HepG2 (cell line): ENCODE measurements around the gene FOXL3.

ENCODE experiments used
- ATF7 ChIP-seq, 2 experiments: fragments of 450-650 bp in 1 of 2; sonication (generic) in 1 of 2; formaldehyde crosslinking in 1 of 2; IDR thresholded peaks; 2 replicates each; pipeline versions ENCODE4 v1.4.0 to v1.6.1; 2016 to 2020; ENCODE audit warnings: antibody characterized with exemption in 1 of 2, mild to moderate bottlenecking in 1 of 2, missing genetic modification reagents in 1 of 2
- CEBPB ChIP-seq: IDR thresholded peaks from 2 replicates; pipeline ENCODE4 v1.6.1; 2011; ENCODE audit warnings: low read depth, low read length, improper control_type of control experiment, borderline replicate concordance
- ETV6 ChIP-seq: sonication (generic); formaldehyde crosslinking; conservative IDR thresholded peaks from 2 replicates; pipeline ENCODE4 v1.4.0; 2020; ENCODE audit warnings: missing genetic modification reagents
- NFYC ChIP-seq: IDR thresholded peaks from 2 replicates; pipeline ENCODE4 v1.6.1; 2016; ENCODE audit warnings: missing genetic modification reagents, missing compliant biosample characterization
- TF ChIP-seq, protein P1 (sequence below): sonication (generic); formaldehyde crosslinking; IDR thresholded peaks from 2 replicates; pipeline ENCODE4 v1.5.0; 2020; ENCODE audit warnings: mild to moderate bottlenecking, missing genetic modification reagents, moderate library complexity
- TF ChIP-seq, protein P2 (sequence below): sonication (generic); formaldehyde crosslinking; IDR thresholded peaks from 2 replicates; pipeline ENCODE4 v1.4.0; 2020; ENCODE audit warnings: missing genetic modification reagents, borderline replicate concordance
- TF ChIP-seq, protein P3 (sequence below): sonication (generic); formaldehyde crosslinking; IDR thresholded peaks from 2 replicates; pipeline ENCODE4 v1.4.0; 2020; ENCODE audit warnings: missing genetic modification reagents, mild to moderate bottlenecking, borderline replicate concordance
- TF ChIP-seq, protein P4 (sequence below): sonication (generic); formaldehyde crosslinking; IDR thresholded peaks from 2 replicates; pipeline ENCODE4 v1.4.0; 2020; ENCODE audit warnings: mild to moderate bottlenecking, missing genetic modification reagents
- TF ChIP-seq, protein P5 (sequence below): sonication (generic); formaldehyde crosslinking; IDR thresholded peaks from 2 replicates; pipeline ENCODE4 v1.9.0; 2021; ENCODE audit warnings: mild to moderate bottlenecking, missing genetic modification reagents
- TF ChIP-seq, protein P6 (sequence below): sonication (generic); formaldehyde crosslinking; IDR thresholded peaks from 2 replicates; pipeline ENCODE4 v1.4.0; 2020; ENCODE audit warnings: mild to moderate bottlenecking, missing genetic modification reagents

DNA sequence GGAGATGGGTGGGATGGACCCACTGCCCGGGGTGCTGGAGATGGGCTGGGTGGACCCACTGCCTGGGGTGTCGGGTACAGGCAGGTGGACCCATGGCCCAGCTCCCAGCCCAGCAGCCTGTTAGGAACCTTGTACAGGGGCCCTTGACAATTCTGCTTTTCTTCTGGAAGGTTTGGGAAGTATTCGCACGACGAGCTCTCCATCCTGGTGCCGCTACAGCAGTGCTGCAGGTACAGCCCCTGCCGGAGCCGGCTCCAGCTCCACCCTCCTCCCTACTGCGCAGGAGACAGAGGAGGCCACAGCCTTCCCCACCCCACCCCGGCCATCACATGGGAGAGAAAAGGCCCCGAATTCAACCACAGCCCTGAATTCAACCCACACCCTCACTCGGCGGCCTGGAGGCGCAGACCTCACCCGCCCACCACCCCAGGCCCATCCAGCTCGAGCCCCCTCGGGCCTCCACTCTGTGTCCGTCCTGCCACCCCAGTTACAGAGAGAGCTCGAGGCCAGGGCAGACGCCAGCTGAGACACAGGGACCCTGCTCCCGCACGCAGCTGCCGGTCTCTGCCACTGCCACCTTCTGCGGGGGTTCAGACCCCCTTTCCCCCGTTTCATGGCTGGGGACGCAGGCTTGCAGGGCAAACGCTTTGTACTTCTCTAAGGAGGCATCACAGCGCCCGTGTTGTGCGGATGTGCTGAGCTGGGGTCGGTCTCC lies 31.3 kb upstream of the FOXL3 start:
- no peak for TF ChIP-seq ATF7 (IDR thresholded peaks at IDR 0.05)
- TF ChIP-seq ATF7 (CRISPR knock-in tag; IDR thresholded peaks at IDR 0.05): no peak
- TF ChIP-seq, protein P1, sequence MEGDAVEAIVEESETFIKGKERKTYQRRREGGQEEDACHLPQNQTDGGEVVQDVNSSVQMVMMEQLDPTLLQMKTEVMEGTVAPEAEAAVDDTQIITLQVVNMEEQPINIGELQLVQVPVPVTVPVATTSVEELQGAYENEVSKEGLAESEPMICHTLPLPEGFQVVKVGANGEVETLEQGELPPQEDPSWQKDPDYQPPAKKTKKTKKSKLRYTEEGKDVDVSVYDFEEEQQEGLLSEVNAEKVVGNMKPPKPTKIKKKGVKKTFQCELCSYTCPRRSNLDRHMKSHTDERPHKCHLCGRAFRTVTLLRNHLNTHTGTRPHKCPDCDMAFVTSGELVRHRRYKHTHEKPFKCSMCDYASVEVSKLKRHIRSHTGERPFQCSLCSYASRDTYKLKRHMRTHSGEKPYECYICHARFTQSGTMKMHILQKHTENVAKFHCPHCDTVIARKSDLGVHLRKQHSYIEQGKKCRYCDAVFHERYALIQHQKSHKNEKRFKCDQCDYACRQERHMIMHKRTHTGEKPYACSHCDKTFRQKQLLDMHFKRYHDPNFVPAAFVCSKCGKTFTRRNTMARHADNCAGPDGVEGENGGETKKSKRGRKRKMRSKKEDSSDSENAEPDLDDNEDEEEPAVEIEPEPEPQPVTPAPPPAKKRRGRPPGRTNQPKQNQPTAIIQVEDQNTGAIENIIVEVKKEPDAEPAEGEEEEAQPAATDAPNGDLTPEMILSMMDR: no peak
- TF ChIP-seq, protein P2, sequence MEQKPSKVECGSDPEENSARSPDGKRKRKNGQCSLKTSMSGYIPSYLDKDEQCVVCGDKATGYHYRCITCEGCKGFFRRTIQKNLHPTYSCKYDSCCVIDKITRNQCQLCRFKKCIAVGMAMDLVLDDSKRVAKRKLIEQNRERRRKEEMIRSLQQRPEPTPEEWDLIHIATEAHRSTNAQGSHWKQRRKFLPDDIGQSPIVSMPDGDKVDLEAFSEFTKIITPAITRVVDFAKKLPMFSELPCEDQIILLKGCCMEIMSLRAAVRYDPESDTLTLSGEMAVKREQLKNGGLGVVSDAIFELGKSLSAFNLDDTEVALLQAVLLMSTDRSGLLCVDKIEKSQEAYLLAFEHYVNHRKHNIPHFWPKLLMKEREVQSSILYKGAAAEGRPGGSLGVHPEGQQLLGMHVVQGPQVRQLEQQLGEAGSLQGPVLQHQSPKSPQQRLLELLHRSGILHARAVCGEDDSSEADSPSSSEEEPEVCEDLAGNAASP (CRISPR knock-in tag): no peak
- TF ChIP-seq, protein P3, sequence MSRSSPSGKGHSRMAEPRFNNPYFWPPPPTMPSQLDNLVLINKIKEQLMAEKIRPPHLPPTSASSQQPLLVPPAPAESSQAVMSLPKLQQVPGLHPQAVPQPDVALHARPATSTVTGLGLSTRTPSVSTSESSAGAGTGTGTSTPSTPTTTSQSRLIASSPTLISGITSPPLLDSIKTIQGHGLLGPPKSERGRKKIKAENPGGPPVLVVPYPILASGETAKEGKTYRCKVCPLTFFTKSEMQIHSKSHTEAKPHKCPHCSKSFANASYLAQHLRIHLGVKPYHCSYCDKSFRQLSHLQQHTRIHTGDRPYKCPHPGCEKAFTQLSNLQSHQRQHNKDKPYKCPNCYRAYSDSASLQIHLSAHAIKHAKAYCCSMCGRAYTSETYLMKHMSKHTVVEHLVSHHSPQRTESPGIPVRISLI (CRISPR knock-in tag): no peak
- TF ChIP-seq, protein P4, sequence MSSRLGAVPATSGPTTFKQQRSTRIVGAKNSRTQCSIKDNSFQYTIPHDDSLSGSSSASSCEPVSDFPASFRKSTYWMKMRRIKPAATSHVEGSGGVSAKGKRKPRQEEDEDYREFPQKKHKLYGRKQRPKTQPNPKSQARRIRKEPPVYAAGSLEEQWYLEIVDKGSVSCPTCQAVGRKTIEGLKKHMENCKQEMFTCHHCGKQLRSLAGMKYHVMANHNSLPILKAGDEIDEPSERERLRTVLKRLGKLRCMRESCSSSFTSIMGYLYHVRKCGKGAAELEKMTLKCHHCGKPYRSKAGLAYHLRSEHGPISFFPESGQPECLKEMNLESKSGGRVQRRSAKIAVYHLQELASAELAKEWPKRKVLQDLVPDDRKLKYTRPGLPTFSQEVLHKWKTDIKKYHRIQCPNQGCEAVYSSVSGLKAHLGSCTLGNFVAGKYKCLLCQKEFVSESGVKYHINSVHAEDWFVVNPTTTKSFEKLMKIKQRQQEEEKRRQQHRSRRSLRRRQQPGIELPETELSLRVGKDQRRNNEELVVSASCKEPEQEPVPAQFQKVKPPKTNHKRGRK (CRISPR knock-in tag): no peak
- TF ChIP-seq, protein P5, sequence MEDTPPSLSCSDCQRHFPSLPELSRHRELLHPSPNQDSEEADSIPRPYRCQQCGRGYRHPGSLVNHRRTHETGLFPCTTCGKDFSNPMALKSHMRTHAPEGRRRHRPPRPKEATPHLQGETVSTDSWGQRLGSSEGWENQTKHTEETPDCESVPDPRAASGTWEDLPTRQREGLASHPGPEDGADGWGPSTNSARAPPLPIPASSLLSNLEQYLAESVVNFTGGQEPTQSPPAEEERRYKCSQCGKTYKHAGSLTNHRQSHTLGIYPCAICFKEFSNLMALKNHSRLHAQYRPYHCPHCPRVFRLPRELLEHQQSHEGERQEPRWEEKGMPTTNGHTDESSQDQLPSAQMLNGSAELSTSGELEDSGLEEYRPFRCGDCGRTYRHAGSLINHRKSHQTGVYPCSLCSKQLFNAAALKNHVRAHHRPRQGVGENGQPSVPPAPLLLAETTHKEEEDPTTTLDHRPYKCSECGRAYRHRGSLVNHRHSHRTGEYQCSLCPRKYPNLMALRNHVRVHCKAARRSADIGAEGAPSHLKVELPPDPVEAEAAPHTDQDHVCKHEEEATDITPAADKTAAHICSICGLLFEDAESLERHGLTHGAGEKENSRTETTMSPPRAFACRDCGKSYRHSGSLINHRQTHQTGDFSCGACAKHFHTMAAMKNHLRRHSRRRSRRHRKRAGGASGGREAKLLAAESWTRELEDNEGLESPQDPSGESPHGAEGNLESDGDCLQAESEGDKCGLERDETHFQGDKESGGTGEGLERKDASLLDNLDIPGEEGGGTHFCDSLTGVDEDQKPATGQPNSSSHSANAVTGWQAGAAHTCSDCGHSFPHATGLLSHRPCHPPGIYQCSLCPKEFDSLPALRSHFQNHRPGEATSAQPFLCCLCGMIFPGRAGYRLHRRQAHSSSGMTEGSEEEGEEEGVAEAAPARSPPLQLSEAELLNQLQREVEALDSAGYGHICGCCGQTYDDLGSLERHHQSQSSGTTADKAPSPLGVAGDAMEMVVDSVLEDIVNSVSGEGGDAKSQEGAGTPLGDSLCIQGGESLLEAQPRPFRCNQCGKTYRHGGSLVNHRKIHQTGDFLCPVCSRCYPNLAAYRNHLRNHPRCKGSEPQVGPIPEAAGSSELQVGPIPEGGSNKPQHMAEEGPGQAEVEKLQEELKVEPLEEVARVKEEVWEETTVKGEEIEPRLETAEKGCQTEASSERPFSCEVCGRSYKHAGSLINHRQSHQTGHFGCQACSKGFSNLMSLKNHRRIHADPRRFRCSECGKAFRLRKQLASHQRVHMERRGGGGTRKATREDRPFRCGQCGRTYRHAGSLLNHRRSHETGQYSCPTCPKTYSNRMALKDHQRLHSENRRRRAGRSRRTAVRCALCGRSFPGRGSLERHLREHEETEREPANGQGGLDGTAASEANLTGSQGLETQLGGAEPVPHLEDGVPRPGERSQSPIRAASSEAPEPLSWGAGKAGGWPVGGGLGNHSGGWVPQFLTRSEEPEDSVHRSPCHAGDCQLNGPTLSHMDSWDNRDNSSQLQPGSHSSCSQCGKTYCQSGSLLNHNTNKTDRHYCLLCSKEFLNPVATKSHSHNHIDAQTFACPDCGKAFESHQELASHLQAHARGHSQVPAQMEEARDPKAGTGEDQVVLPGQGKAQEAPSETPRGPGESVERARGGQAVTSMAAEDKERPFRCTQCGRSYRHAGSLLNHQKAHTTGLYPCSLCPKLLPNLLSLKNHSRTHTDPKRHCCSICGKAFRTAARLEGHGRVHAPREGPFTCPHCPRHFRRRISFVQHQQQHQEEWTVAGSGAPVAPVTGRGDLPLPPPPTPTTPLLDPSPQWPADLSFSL: no peak
- TF ChIP-seq NFYC (CRISPR knock-in tag): no peak
- TF ChIP-seq ETV6 (CRISPR knock-in tag): no peak
- TF ChIP-seq CEBPB: no peak
- TF ChIP-seq, protein P6, sequence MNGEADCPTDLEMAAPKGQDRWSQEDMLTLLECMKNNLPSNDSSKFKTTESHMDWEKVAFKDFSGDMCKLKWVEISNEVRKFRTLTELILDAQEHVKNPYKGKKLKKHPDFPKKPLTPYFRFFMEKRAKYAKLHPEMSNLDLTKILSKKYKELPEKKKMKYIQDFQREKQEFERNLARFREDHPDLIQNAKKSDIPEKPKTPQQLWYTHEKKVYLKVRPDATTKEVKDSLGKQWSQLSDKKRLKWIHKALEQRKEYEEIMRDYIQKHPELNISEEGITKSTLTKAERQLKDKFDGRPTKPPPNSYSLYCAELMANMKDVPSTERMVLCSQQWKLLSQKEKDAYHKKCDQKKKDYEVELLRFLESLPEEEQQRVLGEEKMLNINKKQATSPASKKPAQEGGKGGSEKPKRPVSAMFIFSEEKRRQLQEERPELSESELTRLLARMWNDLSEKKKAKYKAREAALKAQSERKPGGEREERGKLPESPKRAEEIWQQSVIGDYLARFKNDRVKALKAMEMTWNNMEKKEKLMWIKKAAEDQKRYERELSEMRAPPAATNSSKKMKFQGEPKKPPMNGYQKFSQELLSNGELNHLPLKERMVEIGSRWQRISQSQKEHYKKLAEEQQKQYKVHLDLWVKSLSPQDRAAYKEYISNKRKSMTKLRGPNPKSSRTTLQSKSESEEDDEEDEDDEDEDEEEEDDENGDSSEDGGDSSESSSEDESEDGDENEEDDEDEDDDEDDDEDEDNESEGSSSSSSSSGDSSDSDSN (CRISPR knock-in tag): no peak
